T-helper 1 cell treated with Interleukin-12 subunit alpha and Interleukin-12 subunit beta and Interleukin-4 antibody, amounts not matched to agents 30 μg/mL and 1 μg/mL, for 36 hours (primary cell): ENCODE results near the gene TIMMDC1.
"Not testable (repeated sequence)": the region's sequence is repeated elsewhere in the genome, so short reads cannot be mapped to it uniquely, and the experiment has no call there.

Experiments used
- H3K27ac Mint-ChIP-seq: one replicate; pipeline ENCODE4 v1.8.0; 2021; ENCODE audit warnings: mild to moderate bottlenecking, mixed read lengths
- H3K27me3 Mint-ChIP-seq: one replicate; pipeline ENCODE4 v1.8.0; 2021; ENCODE audit warnings: low read depth, mixed read lengths
- H3K36me3 Mint-ChIP-seq: one replicate; pipeline ENCODE4 v1.8.0; 2021; ENCODE audit warnings: low read depth, mixed read lengths
- H3K4me1 Mint-ChIP-seq: one replicate; pipeline ENCODE4 v1.8.0; 2021; ENCODE audit warnings: low read depth, mixed read lengths
- H3K4me3 Mint-ChIP-seq: one replicate; pipeline ENCODE4 v1.8.0; 2021; ENCODE audit warnings: mild to moderate bottlenecking, moderate library complexity, mixed read lengths
- H3K9me3 Mint-ChIP-seq: one replicate; pipeline ENCODE4 v1.8.0; 2021; ENCODE audit warnings: mixed read lengths

The TIMMDC1 gene

DNA sequence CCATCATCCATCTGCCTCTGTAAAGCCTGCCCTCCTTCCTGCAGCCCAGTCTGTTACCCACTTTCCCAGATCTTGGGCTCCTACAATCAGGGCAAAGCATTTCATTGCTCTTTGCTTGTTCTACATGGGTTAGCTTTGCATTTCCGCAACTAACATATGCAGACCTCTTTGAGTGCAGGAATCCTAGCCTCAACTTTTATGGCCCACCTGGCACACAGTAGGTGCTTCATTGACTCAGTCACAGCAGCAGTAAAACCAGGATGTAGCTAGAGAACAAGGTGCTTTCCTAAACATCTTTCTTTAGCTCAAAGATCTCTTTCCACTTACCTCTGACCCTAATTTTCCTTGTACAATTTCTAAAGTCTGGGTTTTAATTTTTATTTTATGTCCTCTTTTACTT is 57.6 kb downstream of the TIMMDC1 start:
- Mint-ChIP-seq H3K4me1 (peaks cover 43% of the 10 kb centered on the region), H3K9me3 (no peaks in the 10 kb centered on the region), H3K27ac (peak overlapping the region; percentile 24), H3K36me3 (peaks cover 21% of the 10 kb centered on the region), H3K27me3 (no peaks in the 10 kb centered on the region), H3K4me3 (peak overlapping the region; percentile 72)

DNA sequence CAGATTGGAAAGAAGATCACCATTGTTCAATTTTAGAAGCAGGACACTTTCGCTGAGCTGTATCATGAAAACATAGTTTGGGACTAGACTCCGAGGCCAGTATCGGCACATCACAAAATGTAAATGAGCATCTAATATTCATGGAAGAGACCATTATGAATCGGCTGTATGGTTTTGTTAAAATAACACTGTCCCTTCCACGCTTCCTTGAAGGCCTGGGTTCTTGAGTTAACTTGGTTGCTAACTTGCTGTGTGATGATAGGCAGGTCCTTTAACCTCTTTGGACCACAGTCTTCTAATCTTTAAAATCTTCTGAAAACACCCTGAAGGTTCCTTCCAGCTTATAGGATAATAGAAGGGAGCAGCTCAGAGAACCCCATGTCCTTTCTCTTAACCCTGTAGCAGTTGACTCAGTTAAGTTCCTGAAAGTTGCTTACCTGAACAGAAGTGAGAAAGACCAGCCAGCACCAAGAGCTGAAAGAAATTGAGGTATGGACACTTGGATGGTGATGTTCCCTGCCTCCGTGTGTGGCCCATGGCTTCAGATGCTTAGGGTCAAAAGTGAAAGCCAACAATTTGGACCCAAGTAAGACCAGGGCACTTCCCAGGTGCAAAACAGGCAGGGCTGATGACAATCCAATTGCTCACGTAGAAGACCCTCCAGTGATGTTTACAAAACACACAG is 59.0 kb downstream of the TIMMDC1 start:
- H3K9me3 Mint-ChIP-seq: no peaks in the 10 kb centered on the region
- no peaks in the 10 kb centered on the region for H3K27me3 Mint-ChIP-seq
- H3K27ac Mint-ChIP-seq: peak overlapping the region; percentile 75
- H3K36me3 Mint-ChIP-seq: peaks cover 21% of the 10 kb centered on the region
- H3K4me3 Mint-ChIP-seq: peak overlapping the region; percentile 72
- H3K4me1 Mint-ChIP-seq: peaks cover 45% of the 10 kb centered on the region

DNA sequence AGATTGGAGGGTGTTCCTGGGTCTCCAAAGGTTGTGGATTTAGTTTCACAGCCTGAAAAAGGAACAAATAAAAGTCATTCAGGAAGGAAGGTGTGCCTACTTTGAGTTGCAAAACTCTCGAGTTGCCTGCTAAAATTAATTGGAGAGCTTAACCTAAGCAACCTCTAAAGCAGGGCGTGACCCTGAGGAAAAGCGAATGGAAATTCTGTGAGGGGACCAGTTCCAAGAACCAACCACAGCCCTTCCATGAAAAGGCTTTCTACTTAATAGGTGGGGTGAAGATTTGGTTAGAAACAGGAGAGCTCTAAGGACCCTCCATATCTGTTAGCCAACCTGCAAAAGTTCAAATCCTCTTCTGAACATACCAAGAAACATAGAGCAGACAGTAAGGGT is 59.5 kb downstream of the TIMMDC1 start:
- H3K4me1 Mint-ChIP-seq: peaks cover 50% of the 10 kb centered on the region
- H3K4me3 Mint-ChIP-seq: peak overlapping the region; percentile 72
- peak overlapping the region; percentile 75 for H3K27ac Mint-ChIP-seq

DNA sequence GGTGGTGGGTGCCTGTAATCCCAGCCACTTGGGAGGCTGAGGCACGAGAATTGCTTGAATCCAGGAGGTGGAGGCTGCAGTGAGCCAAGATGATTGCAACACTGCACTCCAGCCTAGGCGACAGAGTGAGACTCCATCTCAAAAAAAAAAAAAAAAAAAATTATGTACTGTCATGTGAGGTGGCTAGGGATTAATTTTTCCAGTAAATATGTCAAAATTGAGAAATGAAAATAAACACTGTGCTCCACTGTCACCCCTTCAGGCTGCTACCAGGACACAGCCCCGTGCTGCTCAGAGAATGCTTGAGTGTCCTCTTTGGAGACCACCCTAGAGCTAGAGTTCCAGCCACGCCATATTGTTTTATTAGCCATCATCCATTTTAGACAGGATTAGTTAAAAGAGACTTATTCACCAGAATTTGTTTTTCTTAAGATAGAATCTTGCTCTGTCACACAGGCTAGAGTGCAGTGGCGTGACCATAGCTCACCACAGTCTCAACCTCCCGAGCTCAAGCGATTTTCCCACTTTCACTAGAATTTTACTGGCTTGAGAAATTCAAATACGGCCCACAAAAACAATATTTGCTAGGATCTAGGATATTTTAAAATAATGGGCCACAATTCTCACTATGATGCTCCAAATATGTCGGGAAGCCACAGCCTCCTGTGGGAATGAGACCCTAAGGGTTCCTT is 60.4 kb downstream of the TIMMDC1 start:
- Mint-ChIP-seq H3K27me3 (no peaks in the 10 kb centered on the region), H3K9me3 (no peaks in the 10 kb centered on the region), H3K4me3 (peak overlapping the region; percentile 72), H3K36me3 (peaks cover 19% of the 10 kb centered on the region), H3K4me1 (peaks cover 51% of the 10 kb centered on the region), H3K27ac (peak overlapping the region; percentile 64)

More for the DNA sequence above, 59.5 kb downstream of the TIMMDC1 start:
- no peaks in the 10 kb centered on the region for H3K27me3 Mint-ChIP-seq
- H3K9me3 Mint-ChIP-seq: no peaks in the 10 kb centered on the region
- H3K36me3 Mint-ChIP-seq: peaks cover 19% of the 10 kb centered on the region

DNA sequence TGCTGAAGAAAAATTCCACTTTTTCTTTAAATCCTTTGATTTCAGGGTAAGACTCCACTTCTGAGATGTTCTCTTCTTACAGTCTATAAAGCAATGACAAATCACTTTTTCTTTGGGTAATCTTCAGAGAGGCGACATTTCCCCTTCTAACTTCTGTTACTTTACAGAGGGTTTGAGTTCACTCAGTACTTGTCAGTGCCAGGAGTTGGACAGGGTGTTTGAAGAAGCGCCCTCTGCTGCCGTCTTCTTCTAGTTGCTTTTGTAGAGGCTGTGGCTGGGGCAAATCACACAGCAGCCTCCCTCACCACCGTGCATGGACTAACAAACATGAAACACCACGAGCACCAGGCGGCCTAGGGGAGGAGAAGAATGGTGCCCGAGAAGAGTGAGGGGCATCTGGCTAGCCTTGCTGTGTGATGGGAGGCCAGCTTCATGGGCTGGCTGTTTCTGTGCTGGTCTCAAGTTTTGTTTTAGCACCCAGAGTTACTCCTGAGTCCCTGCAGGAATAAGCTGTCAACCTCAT is 61.2 kb downstream of the TIMMDC1 start, which contains the start of gene CD80:
TSS of gene CD80 (minus strand) at position 174 of the 523 bp plus-strand sequence. CDS start 1,886 bp downstream, outside the sequence.
- H3K4me1 Mint-ChIP-seq: peaks cover 51% of the 10 kb centered on the region
- no peaks in the 10 kb centered on the region for H3K9me3 Mint-ChIP-seq
- H3K27ac Mint-ChIP-seq: peak within 1 kb of the TSS; percentile 64
- H3K27me3 Mint-ChIP-seq: no peaks in the 10 kb centered on the region
- peak within 1 kb of the TSS; percentile 72 for H3K4me3 Mint-ChIP-seq
- H3K36me3 Mint-ChIP-seq: peaks cover 19% of the 10 kb centered on the region

- H3K4me3 Mint-ChIP-seq: no peak overlapping the region
- H3K36me3 Mint-ChIP-seq: peaks cover 19% of the 10 kb centered on the region
- H3K4me1 Mint-ChIP-seq: peaks cover 48% of the 10 kb centered on the region
- no peaks in the 10 kb centered on the region for H3K27me3 Mint-ChIP-seq
- H3K27ac Mint-ChIP-seq: no peak overlapping the region
- H3K9me3 Mint-ChIP-seq: no peaks in the 10 kb centered on the region
Measured at GRCh38 chr3:119560160-119560559, 61.8 kb downstream of the TIMMDC1 start.

DNA sequence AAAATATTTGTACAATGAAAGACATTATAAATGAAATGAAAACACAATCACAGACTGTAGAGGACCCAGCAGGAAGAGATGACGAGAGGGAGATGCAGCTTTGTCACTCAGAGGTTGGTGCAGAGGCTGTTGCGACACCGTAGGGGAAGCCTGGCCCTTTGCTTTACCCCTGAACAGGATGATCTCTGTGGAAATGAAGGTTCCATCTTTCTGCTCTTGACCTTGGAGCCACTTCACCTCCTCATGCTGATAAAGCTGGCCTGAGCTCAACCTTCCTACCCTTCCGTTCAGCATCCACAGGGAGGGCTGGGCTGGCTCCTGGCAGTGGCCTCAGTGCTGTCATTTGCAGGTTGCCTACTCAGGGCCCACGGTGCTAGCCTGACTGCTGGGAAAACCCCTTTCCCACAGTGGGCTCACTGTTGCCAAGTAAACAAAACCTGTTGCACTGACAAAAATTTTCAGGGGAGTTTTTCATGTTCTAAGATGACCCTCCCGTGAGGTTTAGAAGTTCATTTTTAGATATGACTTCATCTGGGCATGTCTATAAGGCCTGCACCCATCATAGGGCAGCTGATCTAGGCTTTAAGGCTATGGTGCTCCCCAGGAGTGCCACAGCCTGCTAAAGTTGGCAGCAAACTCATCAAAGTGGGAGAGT is 64.1 kb downstream of the TIMMDC1 start:
- Mint-ChIP-seq H3K9me3 (no peaks in the 10 kb centered on the region), H3K27me3 (peaks cover 5% of the 10 kb centered on the region), H3K4me1 (peaks cover 30% of the 10 kb centered on the region), H3K36me3 (peaks cover 7% of the 10 kb centered on the region), H3K27ac (peak overlapping the region; percentile 95), H3K4me3 (peak overlapping the region; percentile 61)

DNA sequence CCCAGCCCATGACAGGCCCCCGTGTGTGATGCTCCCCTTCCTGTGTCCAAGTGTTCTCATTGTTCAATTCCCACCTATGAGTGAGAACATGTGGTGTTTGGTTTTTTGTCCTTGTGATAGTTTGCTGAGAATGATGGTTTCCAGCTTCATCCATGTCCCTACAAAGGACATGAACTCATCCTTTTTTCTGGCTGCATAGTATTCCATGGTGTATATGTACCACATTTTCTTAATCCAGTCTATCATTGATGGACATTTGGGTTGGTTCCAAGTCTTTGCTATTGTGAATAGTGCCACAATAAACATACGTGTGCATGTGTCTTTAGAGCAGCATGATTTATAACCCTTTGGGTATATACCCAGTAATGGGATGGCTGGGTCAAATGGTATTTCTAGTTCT is 65.0 kb downstream of the TIMMDC1 start:
- not testable (repeated sequence) for H3K36me3 Mint-ChIP-seq, H3K27me3 Mint-ChIP-seq, H3K27ac Mint-ChIP-seq, H3K9me3 Mint-ChIP-seq, H3K4me3 Mint-ChIP-seq
- peaks cover 21% of the 10 kb centered on the region for H3K4me1 Mint-ChIP-seq

GRCh38 chr3:119569156-119569555 is 70.8 kb downstream of the TIMMDC1 start:
- Mint-ChIP-seq H3K27ac (no peak overlapping the region), H3K4me3 (no peak overlapping the region), H3K36me3 (peaks cover 5% of the 10 kb centered on the region), H3K4me1 (peaks cover 19% of the 10 kb centered on the region), H3K9me3 (no peaks in the 10 kb centered on the region), H3K27me3 (peaks cover 5% of the 10 kb centered on the region)

DNA sequence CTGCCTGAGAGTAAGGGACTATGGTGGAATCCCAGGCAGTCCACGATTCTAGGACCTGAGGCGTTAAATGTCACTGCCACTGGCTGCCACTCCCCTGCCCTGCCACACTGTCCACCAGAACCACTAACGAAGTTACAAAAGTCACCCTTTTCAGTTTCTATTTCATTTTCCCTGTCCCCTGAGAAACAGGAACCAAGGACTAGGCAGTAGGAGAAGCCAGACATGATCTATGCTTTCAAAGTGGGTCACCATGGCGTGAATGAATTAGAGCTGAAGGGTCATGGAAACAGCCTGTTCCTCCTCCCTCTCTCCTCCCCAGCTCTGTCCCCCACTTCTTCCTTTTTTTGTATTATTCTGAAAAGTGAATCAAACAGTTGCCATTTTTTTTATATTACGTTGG is 71.9 kb downstream of the TIMMDC1 start:
- Mint-ChIP-seq H3K4me1 (peaks cover 19% of the 10 kb centered on the region), H3K4me3 (no peak overlapping the region), H3K36me3 (peaks cover 5% of the 10 kb centered on the region), H3K27ac (no peak overlapping the region), H3K9me3 (no peaks in the 10 kb centered on the region), H3K27me3 (peaks cover 5% of the 10 kb centered on the region)

DNA sequence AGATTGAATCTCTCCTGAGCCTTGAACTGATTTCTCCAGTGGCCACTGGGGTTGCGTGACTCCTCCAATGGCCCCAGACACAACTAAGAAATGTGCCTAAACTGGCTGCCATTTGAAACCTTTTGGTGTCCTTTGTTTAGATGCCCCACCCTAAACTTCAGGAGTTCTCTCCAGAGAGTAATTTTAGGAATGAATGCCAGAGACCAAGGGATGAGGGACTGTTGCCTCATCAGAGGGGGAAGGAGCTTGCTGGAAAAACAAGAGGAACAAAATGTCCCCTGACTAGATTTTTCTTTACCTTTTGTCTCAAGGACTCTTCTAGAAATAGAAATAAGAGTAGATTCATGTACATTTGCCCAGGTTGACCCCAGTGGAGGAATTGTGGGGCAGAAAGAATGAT is 72.9 kb downstream of the TIMMDC1 start:
- Mint-ChIP-seq H3K9me3 (no peaks in the 10 kb centered on the region), H3K36me3 (peaks cover 4% of the 10 kb centered on the region), H3K27me3 (peaks cover 2% of the 10 kb centered on the region), H3K4me1 (peaks cover 16% of the 10 kb centered on the region), H3K4me3 (no peak overlapping the region), H3K27ac (no peak overlapping the region)

DNA sequence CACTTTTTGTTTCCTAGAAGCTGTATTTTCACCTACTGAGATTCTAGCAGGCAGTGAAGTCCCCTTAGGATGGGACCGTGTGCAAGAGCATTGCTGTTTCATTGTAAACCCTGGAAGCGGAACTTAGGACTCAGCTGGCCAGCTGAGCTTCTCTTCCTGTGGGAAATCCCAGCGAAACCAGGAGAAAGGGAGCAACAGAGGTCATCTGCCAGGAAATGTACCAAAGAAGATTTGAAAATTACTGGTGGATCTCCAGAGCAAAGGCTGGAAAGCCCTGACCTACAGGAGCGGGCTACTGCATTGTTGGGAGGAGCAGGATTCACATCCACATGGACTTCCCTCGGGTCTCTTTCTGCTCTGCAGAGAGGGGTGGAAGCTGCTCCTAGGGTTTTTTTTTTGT is 73.3 kb downstream of the TIMMDC1 start:
- no peaks in the 10 kb centered on the region for H3K9me3 Mint-ChIP-seq
- H3K27me3 Mint-ChIP-seq: no peaks in the 10 kb centered on the region
- H3K36me3 Mint-ChIP-seq: peaks cover 2% of the 10 kb centered on the region

More for the DNA sequence above, 73.3 kb downstream of the TIMMDC1 start:
- no peak overlapping the region for H3K27ac Mint-ChIP-seq
- H3K4me3 Mint-ChIP-seq: no peak overlapping the region
- H3K4me1 Mint-ChIP-seq: peaks cover 14% of the 10 kb centered on the region
